GM18505 (cell line): ENCODE data around the gene VSIG2.
A peak's percentile ranks its signal among the peaks of the same experiment; 100 is the strongest.

Experiments
- ATAC-seq: cut with Tn5 transposase; IDR thresholded peaks from one replicate; pipeline ENCODE4 v1.9.1; 2021; ENCODE audit not compliant: unreplicated experiment
- POLR2A ChIP-seq: IDR thresholded peaks from 4 replicates; pipeline ENCODE4 v1.6.1; 2011; ENCODE audit warnings: borderline replicate concordance; ENCODE audit not compliant: insufficient read depth, insufficient read length; ENCODE audit errors: extremely low read depth

The VSIG2 gene

GRCh38 chr11:124732230-124732629 lies 19.8 kb downstream of the VSIG2 start:
- no peak for ATAC-seq
- no peak for TF ChIP-seq POLR2A

- TF ChIP-seq POLR2A = no peak
- ATAC-seq = no peak
These were observed 22.5 kb downstream of the VSIG2 start for GRCh38 chr11:124729571-124729970.

- no peak for TF ChIP-seq POLR2A
- ATAC-seq = no peak
These were observed 23.9 kb downstream of the VSIG2 start for GRCh38 chr11:124728134-124728533.

GRCh38 chr11:124727474-124727873 lies 24.6 kb downstream of the VSIG2 start:
- no peak for ATAC-seq
- TF ChIP-seq POLR2A = no peak

- no peak for TF ChIP-seq POLR2A
- peak; percentile 18 for ATAC-seq
These were observed 26.3 kb downstream of the VSIG2 start for GRCh38 chr11:124725719-124726105.

GRCh38 chr11:124724979-124725718 lies 26.9 kb downstream of the VSIG2 start:
- peak; percentile 85 for ATAC-seq
- TF ChIP-seq POLR2A = no peak

GRCh38 chr11:124722176-124722575 lies 29.9 kb downstream of the VSIG2 start:
- TF ChIP-seq POLR2A = no peak
- ATAC-seq = no peak

GRCh38 chr11:124719534-124719933 lies 32.5 kb downstream of the VSIG2 start:
- TF ChIP-seq POLR2A = no peak

GRCh38 chr11:124718801-124719200 lies 33.3 kb downstream of the VSIG2 start:
- no peak for ATAC-seq
- TF ChIP-seq POLR2A = no peak

More at GRCh38 chr11:124719534-124719933, 32.5 kb downstream of the VSIG2 start:
- no peak for ATAC-seq

GRCh38 chr11:124717786-124718651 lies 34.0 kb downstream of the VSIG2 start:
- no peak for ATAC-seq
- no peak for TF ChIP-seq POLR2A

- TF ChIP-seq POLR2A = no peak
- ATAC-seq = no peak
These were observed 34.7 kb downstream of the VSIG2 start for GRCh38 chr11:124717421-124717785.

- TF ChIP-seq POLR2A = no peak
These were observed 35.5 kb downstream of the VSIG2 start for GRCh38 chr11:124716591-124716990.

GRCh38 chr11:124712392-124712791 lies 39.7 kb downstream of the VSIG2 start:
- TF ChIP-seq POLR2A = no peak

More at GRCh38 chr11:124716591-124716990, 35.5 kb downstream of the VSIG2 start:
- no peak for ATAC-seq

GRCh38 chr11:124707829-124708228 lies 44.2 kb downstream of the VSIG2 start:
- no peak for ATAC-seq
- TF ChIP-seq POLR2A = no peak

More at GRCh38 chr11:124712392-124712791, 39.7 kb downstream of the VSIG2 start:
- ATAC-seq = no peak
